Upper lobe of left lung (tissue), 4 donors: Measurements from ENCODE around the gene GPR62.

Source experiments
- POLR2A ChIP-seq, 4 donors: fragments of 450-650 bp; IDR thresholded peaks; one replicate each; pipeline ENCODE4 v1.5.1; 2016 to 2017; ENCODE audit warnings: antibody characterized with exemption in 4 of 4, mild to moderate bottlenecking in 2 of 4
- POLR2AphosphoS5 ChIP-seq, 2 donors: sonication (generic); formaldehyde crosslinking; IDR thresholded peaks; one replicate each; pipeline ENCODE4 v1.5.1; 2017; ENCODE audit warnings: antibody characterized with exemption in 2 of 2
- TF ChIP-seq, protein P1 (sequence below), 6 experiments: fragments of 450-650 bp in 4 of 6; fragments of 200-600 bp in 2 of 6; sonication (generic) in 2 of 6; IDR thresholded peaks; one replicate each; pipeline ENCODE4 v1.5.1; 2016 to 2019; ENCODE audit warnings: antibody characterized with exemption in 6 of 6

DNA sequence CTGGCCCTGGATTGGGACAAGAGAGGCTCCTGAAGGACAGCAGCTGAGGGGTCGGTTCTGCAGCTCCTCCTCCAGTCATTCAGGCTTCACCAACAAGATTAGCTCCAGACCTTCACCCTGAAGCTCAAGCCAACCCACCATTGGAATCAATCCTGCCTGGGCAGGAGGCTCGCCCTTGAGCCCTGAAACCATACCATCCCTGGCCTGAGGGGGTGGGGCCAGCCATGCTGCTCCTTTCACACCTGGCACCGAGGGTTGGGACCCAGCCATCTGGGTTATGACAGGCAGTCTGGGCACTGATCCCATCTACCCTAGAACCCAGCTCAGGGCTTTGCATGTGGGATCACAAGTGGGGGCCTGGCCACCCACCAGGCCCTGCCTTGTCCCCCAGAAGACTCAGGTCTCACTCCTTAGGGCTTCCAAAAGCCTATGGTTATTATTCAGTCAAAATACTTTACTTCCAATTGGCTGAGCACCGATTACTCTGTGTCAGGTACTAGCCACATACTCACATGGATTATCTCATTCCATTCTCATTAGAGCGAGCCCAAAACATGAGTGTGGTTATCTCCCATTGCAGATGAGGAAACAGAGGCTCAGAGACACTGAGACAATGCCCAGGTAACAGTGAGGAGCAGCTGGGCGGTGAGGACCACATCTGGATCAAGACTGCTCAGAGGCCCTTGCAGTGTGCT is 15.6 kb downstream of the GPR62 start:
- TF ChIP-seq, protein P1, sequence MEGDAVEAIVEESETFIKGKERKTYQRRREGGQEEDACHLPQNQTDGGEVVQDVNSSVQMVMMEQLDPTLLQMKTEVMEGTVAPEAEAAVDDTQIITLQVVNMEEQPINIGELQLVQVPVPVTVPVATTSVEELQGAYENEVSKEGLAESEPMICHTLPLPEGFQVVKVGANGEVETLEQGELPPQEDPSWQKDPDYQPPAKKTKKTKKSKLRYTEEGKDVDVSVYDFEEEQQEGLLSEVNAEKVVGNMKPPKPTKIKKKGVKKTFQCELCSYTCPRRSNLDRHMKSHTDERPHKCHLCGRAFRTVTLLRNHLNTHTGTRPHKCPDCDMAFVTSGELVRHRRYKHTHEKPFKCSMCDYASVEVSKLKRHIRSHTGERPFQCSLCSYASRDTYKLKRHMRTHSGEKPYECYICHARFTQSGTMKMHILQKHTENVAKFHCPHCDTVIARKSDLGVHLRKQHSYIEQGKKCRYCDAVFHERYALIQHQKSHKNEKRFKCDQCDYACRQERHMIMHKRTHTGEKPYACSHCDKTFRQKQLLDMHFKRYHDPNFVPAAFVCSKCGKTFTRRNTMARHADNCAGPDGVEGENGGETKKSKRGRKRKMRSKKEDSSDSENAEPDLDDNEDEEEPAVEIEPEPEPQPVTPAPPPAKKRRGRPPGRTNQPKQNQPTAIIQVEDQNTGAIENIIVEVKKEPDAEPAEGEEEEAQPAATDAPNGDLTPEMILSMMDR (IDR thresholded peaks at IDR 0.05): no peak
- TF ChIP-seq POLR2A (IDR thresholded peaks at IDR 0.05): no peak
- TF ChIP-seq POLR2AphosphoS5 (IDR thresholded peaks at IDR 0.05): no peak
